ENCODE results near the gene ABAT. TPM values are rescaled to one million over a fixed set of nuclear protein-coding genes. Genes with fewer than 3 reads are reported as not detected.

Gene ABAT
- total and polyA plus RNA-seq, 2 of the 8 experiments (the other 6 are each of a cell fraction or from before 2014, with no cell fraction given) = 6.4 to 8.4 TPM

- TF ChIP-seq RBBP5 (IDR thresholded peaks at IDR 0.05; ENCODE audit: borderline replicate concordance, low read depth, low read length) (no peak), CREB1 (IDR thresholded peaks at IDR 0.05) (peak; percentile 86), BACH1 (IDR thresholded peaks at IDR 0.05; ENCODE audit: low read length) (peak; percentile 62; the same call in 1 of the 2 replicates), CBX5 (IDR thresholded peaks at IDR 0.05; ENCODE audit: low read depth, low read length) (no peak), POU5F1 (IDR thresholded peaks at IDR 0.05; ENCODE audit: low read depth, low read length) (no peak), ZNF274 (IDR thresholded peaks at IDR 0.05; ENCODE audit: borderline replicate concordance, extremely low read depth, low read length) (no peak), KDM1A (IDR thresholded peaks at IDR 0.05; ENCODE audit: borderline replicate concordance, low read length) (no peak), CBX8 (IDR thresholded peaks at IDR 0.05; ENCODE audit: borderline replicate concordance, low read depth, low read length) (no peak), CHD7 (IDR thresholded peaks at IDR 0.05; ENCODE audit: insufficient replicate concordance, low read length) (peak; percentile 31), RNF2 (IDR thresholded peaks at IDR 0.05; ENCODE audit: borderline replicate concordance, low read depth, low read length, missing control alignments, poor library complexity, severe bottlenecking) (no peak)
Measured at GRCh38 chr16:8634991-8635736, 39.3 kb upstream of the ABAT start (continued).
